Parathyroid adenoma (tissue), 2 donors: Measurements from ENCODE around the gene LRRC59.
"Not testable (repeated sequence)": the region's sequence is repeated elsewhere in the genome, so short reads cannot be mapped to it uniquely, and the experiment has no call there.

ENCODE experiments used
- H2AFZ ChIP-seq: fragments of 300-600 bp; sonication (generic); one replicate; pipeline ENCODE4 v1.7.0; 2017; ENCODE audit warnings: antibody characterized with exemption, mild to moderate bottlenecking
- H3K27ac ChIP-seq: fragments of 300-600 bp; sonication (generic); one replicate; pipeline ENCODE4 v1.7.0; 2017
- H3K27me3 ChIP-seq: fragments of 300-600 bp; sonication (generic); one replicate; pipeline ENCODE4 v1.7.0; 2017; ENCODE audit warnings: low read length; ENCODE audit not compliant: control insufficient read depth, insufficient read depth
- H3K36me3 ChIP-seq: fragments of 300-600 bp; sonication (generic); one replicate; pipeline ENCODE4 v1.7.0; 2017; ENCODE audit warnings: low read length; ENCODE audit not compliant: control insufficient read depth, insufficient read depth
- H3K4me1 ChIP-seq: fragments of 300-600 bp; sonication (generic); one replicate; pipeline ENCODE4 v1.7.0; 2017; ENCODE audit warnings: control low read depth
- H3K4me2 ChIP-seq: fragments of 300-600 bp; sonication (generic); one replicate; pipeline ENCODE4 v1.7.0; 2017; ENCODE audit warnings: low read length
- H3K4me3 ChIP-seq: fragments of 300-600 bp; sonication (generic); one replicate; pipeline ENCODE4 v1.7.0; 2017; ENCODE audit warnings: low read depth, low read length
- H3K79me2 ChIP-seq: fragments of 300-600 bp; sonication (generic); one replicate; pipeline ENCODE4 v1.7.0; 2017; ENCODE audit warnings: control low read depth
- H3K9ac ChIP-seq: fragments of 300-600 bp; sonication (generic); one replicate; pipeline ENCODE4 v1.7.0; 2017; ENCODE audit warnings: mild to moderate bottlenecking
- H3K9me3 ChIP-seq: fragments of 300-600 bp; sonication (generic); one replicate; pipeline ENCODE4 v1.7.0; 2017; ENCODE audit warnings: low read length; ENCODE audit not compliant: control insufficient read depth
- TF ChIP-seq, protein P1 (sequence below): fragments of 300-600 bp; sonication (generic); IDR thresholded peaks from one replicate; pipeline ENCODE4 v1.7.0; 2017; ENCODE audit warnings: antibody characterized with exemption, mild to moderate bottlenecking
- donor health status: primary hyperparathyroidism.

The LRRC59 gene

DNA sequence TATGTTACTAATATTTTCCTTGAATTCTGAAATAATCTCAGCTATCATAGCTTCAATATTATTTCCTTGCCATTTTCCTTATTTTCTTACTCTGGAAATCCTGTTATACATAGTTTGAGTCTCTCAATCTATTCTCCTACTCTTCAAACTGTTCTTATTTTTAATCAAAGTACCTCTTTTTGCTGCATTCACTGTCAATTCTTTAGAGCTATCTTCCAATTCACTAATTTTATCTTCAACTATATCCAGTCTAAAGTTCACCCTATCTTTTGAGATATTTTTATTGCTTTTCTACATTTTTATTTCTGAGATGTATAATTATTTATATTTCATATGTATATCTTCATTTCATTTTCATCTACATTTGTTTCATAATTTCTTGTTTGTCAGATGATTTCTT, 58.7 kb downstream of the LRRC59 start:
- H3K9ac ChIP-seq = no peak overlapping the region
- no peaks in the 10 kb centered on the region for H3K27me3 ChIP-seq
- no peaks in the 10 kb centered on the region for H3K36me3 ChIP-seq
- no peaks in the 10 kb centered on the region for H3K4me1 ChIP-seq
- H3K9me3 ChIP-seq = no peaks in the 10 kb centered on the region
- no peaks in the 10 kb centered on the region for H3K79me2 ChIP-seq
- H3K27ac ChIP-seq = no peak overlapping the region
- H2AFZ ChIP-seq = no peak overlapping the region
- H3K4me3 ChIP-seq = no peak overlapping the region
- H3K4me2 ChIP-seq = no peak overlapping the region
- TF ChIP-seq, protein P1, sequence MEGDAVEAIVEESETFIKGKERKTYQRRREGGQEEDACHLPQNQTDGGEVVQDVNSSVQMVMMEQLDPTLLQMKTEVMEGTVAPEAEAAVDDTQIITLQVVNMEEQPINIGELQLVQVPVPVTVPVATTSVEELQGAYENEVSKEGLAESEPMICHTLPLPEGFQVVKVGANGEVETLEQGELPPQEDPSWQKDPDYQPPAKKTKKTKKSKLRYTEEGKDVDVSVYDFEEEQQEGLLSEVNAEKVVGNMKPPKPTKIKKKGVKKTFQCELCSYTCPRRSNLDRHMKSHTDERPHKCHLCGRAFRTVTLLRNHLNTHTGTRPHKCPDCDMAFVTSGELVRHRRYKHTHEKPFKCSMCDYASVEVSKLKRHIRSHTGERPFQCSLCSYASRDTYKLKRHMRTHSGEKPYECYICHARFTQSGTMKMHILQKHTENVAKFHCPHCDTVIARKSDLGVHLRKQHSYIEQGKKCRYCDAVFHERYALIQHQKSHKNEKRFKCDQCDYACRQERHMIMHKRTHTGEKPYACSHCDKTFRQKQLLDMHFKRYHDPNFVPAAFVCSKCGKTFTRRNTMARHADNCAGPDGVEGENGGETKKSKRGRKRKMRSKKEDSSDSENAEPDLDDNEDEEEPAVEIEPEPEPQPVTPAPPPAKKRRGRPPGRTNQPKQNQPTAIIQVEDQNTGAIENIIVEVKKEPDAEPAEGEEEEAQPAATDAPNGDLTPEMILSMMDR = no peak

DNA sequence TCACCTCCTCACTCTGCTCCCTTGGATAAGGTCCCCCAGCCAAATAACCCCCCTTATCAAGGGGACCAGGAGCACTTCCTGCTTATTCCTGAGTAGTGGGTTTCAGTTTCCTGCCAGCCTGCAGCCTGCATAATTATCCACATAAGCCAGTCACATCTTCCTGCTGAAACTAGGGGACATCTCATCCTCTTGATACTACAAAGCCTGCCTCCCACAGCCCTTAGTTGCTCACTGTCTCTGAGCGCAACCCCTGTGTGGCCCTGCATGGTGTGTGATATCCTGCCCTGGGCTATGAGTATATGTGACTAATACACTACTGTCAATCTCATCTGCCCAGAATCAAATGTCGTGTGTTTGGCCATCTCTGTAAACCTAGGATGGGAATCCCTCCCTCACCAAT, 59.4 kb downstream of the LRRC59 start:
- no peak overlapping the region for H2AFZ ChIP-seq
- H3K9ac ChIP-seq = no peak overlapping the region
- no peaks in the 10 kb centered on the region for H3K9me3 ChIP-seq
- H3K27me3 ChIP-seq = no peaks in the 10 kb centered on the region
- no peaks in the 10 kb centered on the region for H3K36me3 ChIP-seq
- no peak overlapping the region for H3K4me3 ChIP-seq
- TF ChIP-seq, protein P1 = no peak
- H3K4me1 ChIP-seq = no peaks in the 10 kb centered on the region
- no peak overlapping the region for H3K27ac ChIP-seq
- no peaks in the 10 kb centered on the region for H3K79me2 ChIP-seq
- H3K4me2 ChIP-seq = no peak overlapping the region

DNA sequence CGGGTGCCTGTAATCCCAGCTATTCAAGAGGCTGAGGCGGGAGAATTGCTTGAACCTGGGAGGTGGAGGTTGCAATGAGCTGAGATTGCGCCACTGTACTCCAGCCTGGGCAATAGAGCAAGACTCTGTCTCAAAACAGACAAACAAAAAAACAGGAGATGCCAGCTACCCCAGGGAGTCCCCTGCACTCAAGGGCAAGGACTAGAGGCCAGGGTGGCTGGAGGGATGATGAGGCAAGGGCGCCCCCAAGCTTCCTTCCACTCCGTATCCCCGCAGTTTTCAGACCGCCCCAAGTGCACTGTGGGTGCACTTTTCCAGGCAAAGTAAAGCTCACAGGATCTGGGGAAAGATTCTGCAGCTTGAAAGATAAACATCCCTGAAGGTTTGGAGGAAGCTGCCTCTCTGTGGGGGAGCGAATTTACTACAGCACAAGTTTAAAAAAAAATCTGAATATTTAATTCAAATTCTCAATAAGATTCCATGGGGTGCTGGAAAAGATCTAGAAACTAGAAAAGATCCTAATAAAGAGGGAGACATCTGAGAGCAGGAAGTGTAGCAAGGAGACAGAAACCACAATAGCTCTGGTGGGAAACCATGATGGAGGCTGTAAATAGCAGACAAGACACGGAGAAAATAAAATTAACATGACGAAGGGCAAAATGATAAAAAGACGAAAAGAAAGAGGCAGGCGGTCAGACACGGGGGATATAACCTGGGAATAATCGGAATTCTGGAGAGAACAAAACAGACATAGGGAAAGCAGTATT, 63.8 kb downstream of the LRRC59 start:
- H3K4me3 ChIP-seq, H3K4me1 ChIP-seq, H3K36me3 ChIP-seq, H3K9ac ChIP-seq, H2AFZ ChIP-seq, H3K9me3 ChIP-seq, H3K27me3 ChIP-seq, H3K27ac ChIP-seq, H3K4me2 ChIP-seq, H3K79me2 ChIP-seq: not testable (repeated sequence)

DNA sequence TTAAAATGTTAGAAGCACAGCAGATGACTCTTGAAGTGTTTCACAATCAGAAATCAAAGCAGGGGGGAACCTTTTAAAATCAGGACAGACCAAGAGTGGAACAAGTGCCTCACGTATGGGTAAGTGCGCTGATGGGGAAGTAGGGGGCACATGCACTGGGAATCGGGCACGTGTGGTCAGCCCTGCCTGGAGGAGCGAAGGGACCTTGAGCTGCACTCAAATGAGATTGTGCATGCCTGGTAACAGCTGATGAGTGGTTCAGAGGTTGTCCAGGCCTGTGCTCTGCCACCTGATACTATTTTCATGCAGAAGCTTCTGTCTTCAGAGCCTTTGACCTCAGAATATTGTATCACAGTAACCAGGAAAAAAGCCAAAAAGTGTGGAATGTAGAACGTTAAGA, 65.1 kb downstream of the LRRC59 start:
- H3K4me3 ChIP-seq = no peak overlapping the region
- no peaks in the 10 kb centered on the region for H3K27me3 ChIP-seq
- H3K79me2 ChIP-seq = no peaks in the 10 kb centered on the region
- H3K9me3 ChIP-seq = no peaks in the 10 kb centered on the region
- no peaks in the 10 kb centered on the region for H3K36me3 ChIP-seq
- no peak overlapping the region for H3K4me2 ChIP-seq
- no peaks in the 10 kb centered on the region for H3K4me1 ChIP-seq
- TF ChIP-seq, protein P1 = no peak
- no peak overlapping the region for H3K27ac ChIP-seq
- H3K9ac ChIP-seq = no peak overlapping the region
- no peak overlapping the region for H2AFZ ChIP-seq
